ENCODE results near the gene DNAH10. TPM values are rescaled to one million over a fixed set of nuclear protein-coding genes. Genes with fewer than 3 reads are reported as not detected.

DNAH10 gene
- total and polyA plus RNA-seq, 2 experiments from 2014 or later, result 0.77 to 1.0 TPM

GRCh38 chr12:123726244-123726643, 35.9 kb upstream of the DNAH10 start:
- no peak for DNase-seq (ENCODE audit: low read depth in 1 of 2, low spot score in 1 of 2)
- Histone ChIP-seq H3K9me3 (ENCODE audit: low read depth) (no peaks in the 10 kb centered on the region), H3K4me1 (ENCODE audit: low read depth) (peaks cover 5% of the 10 kb centered on the region), H3K36me3 (peaks cover 50% of the 10 kb centered on the region), H3K4me3 (no peak overlapping the region), H3K27ac (no peak overlapping the region), H3K27me3 (no peaks in the 10 kb centered on the region)
- no peak for TF ChIP-seq CTCF (IDR thresholded peaks at IDR 0.05; ENCODE audit: low read depth, low read length)

- no peak for TF ChIP-seq CTCF (IDR thresholded peaks at IDR 0.05; ENCODE audit: low read depth, low read length)
- no peak overlapping the region for H3K27ac ChIP-seq
- H3K4me3 ChIP-seq, result no peak overlapping the region
- H3K4me1 ChIP-seq (ENCODE audit: low read depth), result peaks cover 6% of the 10 kb centered on the region
- H3K27me3 ChIP-seq, result no peaks in the 10 kb centered on the region
- no peak for DNase-seq (ENCODE audit: low read depth in 1 of 2, low spot score in 1 of 2)
- peaks cover 52% of the 10 kb centered on the region for H3K36me3 ChIP-seq
- H3K9me3 ChIP-seq (ENCODE audit: low read depth), result no peaks in the 10 kb centered on the region
Measured at GRCh38 chr12:123726962-123727361, 35.1 kb upstream of the DNAH10 start.

- Histone ChIP-seq H3K27ac (no peak overlapping the region), H3K4me1 (ENCODE audit: low read depth) (peaks cover 6% of the 10 kb centered on the region), H3K4me3 (no peak overlapping the region), H3K36me3 (peaks cover 47% of the 10 kb centered on the region), H3K9me3 (ENCODE audit: low read depth) (no peaks in the 10 kb centered on the region), H3K27me3 (no peaks in the 10 kb centered on the region)
- DNase-seq (ENCODE audit: low read depth in 1 of 2, low spot score in 1 of 2), result no peak
- no peak for TF ChIP-seq CTCF (IDR thresholded peaks at IDR 0.05; ENCODE audit: low read depth, low read length)
Measured at GRCh38 chr12:123727878-123728277, 34.2 kb upstream of the DNAH10 start.

GRCh38 chr12:123731596-123731995, 30.5 kb upstream of the DNAH10 start:
- no peak overlapping the region for H3K4me3 ChIP-seq
- peaks cover 33% of the 10 kb centered on the region for H3K36me3 ChIP-seq

GRCh38 chr12:123732251-123732650, 29.9 kb upstream of the DNAH10 start:
- no peak for TF ChIP-seq CTCF (IDR thresholded peaks at IDR 0.05; ENCODE audit: low read depth, low read length)
- no peaks in the 10 kb centered on the region for H3K9me3 ChIP-seq (ENCODE audit: low read depth)
- H3K27me3 ChIP-seq, result no peaks in the 10 kb centered on the region
- H3K4me3 ChIP-seq, result no peak overlapping the region
- H3K27ac ChIP-seq, result no peak overlapping the region
- H3K4me1 ChIP-seq (ENCODE audit: low read depth), result peaks cover 13% of the 10 kb centered on the region
- peaks cover 36% of the 10 kb centered on the region for H3K36me3 ChIP-seq
- DNase-seq (ENCODE audit: low read depth in 1 of 2, low spot score in 1 of 2), result no peak

More at GRCh38 chr12:123731596-123731995, 30.5 kb upstream of the DNAH10 start:
- no peak for TF ChIP-seq CTCF (IDR thresholded peaks at IDR 0.05; ENCODE audit: low read depth, low read length)
- H3K9me3 ChIP-seq (ENCODE audit: low read depth), result no peaks in the 10 kb centered on the region
- peaks cover 13% of the 10 kb centered on the region for H3K4me1 ChIP-seq (ENCODE audit: low read depth)
- no peaks in the 10 kb centered on the region for H3K27me3 ChIP-seq
- DNase-seq (ENCODE audit: low read depth in 1 of 2, low spot score in 1 of 2), result no peak
- peak overlapping the region; percentile 28 for H3K27ac ChIP-seq

GRCh38 chr12:123733229-123733628, 28.9 kb upstream of the DNAH10 start:
- Histone ChIP-seq H3K36me3 (peaks cover 31% of the 10 kb centered on the region), H3K27ac (no peak overlapping the region), H3K9me3 (ENCODE audit: low read depth) (no peaks in the 10 kb centered on the region), H3K27me3 (no peaks in the 10 kb centered on the region), H3K4me1 (ENCODE audit: low read depth) (peaks cover 13% of the 10 kb centered on the region), H3K4me3 (no peak overlapping the region)
- no peak for TF ChIP-seq CTCF (IDR thresholded peaks at IDR 0.05; ENCODE audit: low read depth, low read length)
- no peak for DNase-seq (ENCODE audit: low read depth in 1 of 2, low spot score in 1 of 2)

Measured in cardiac muscle cell (in vitro differentiated cells and primary cell).